ENCODE results near the gene OS9. TPM values are rescaled to one million over a fixed set of nuclear protein-coding genes. Genes with fewer than 3 reads are reported as not detected.

OS9 gene
- total and polyA plus RNA-seq, 4 donors, result 136 to 357 (median 216) TPM

GRCh38 chr12:57750561-57751431 is 56.9 kb downstream of the OS9 start:
- H3K36me3 ChIP-seq (ENCODE audit: control insufficient read depth in 4 of 4, insufficient read depth in 3 of 4, low read depth in 1 of 4, low read length in 3 of 4), result peaks cover 4 to 22% (median 15%) of the 10 kb centered on the region in 4 donors
- no peak for DNase-seq (ENCODE audit: low spot score)
- no peaks in the 10 kb centered on the region for H3K27me3 ChIP-seq (ENCODE audit: control insufficient read depth in 4 of 4, insufficient read depth in 4 of 4, low read length in 3 of 4)
- H3K27ac ChIP-seq (ENCODE audit: low read depth in 1 of 2, low read length in 2 of 2), result peak overlapping the region in 1 of 2 donors; percentile 83
- peaks cover 6 to 28% (median 19%) of the 10 kb centered on the region in 4 donors for H3K4me1 ChIP-seq (ENCODE audit: control insufficient read depth in 4 of 4, insufficient read depth in 4 of 4, low read length in 3 of 4)
- H3K4me3 ChIP-seq (ENCODE audit: low read depth in 1 of 3, low read length in 3 of 3), result peak overlapping the region in 2 of 3 donors; percentile 85
- peak overlapping the region in 1 of 2 donors; percentile 83 for H3K9ac ChIP-seq (ENCODE audit: low read depth in 1 of 2, low read length in 2 of 2)
- H3K9me3 ChIP-seq (ENCODE audit: control insufficient read depth in 4 of 4, low read length in 3 of 4), result no peaks in the 10 kb centered on the region
- 93% methylated on average over 15 of the region's 15 CpGs for WGBS
- no peak for TF ChIP-seq FOXA1 (IDR thresholded peaks at IDR 0.05)

- Histone ChIP-seq H3K9me3 (ENCODE audit: control insufficient read depth in 4 of 4, low read length in 3 of 4) (no peaks in the 10 kb centered on the region), H3K4me3 (ENCODE audit: low read depth in 1 of 3, low read length in 3 of 3) (peak overlapping the region; percentile 85 to 87 (median 85)), H3K27ac (ENCODE audit: low read depth in 1 of 2, low read length in 2 of 2) (peak overlapping the region; percentile 69 to 83), H3K4me1 (ENCODE audit: control insufficient read depth in 4 of 4, insufficient read depth in 4 of 4, low read length in 3 of 4) (peaks cover 6 to 30% (median 23%) of the 10 kb centered on the region in 4 donors), H3K36me3 (ENCODE audit: control insufficient read depth in 4 of 4, insufficient read depth in 3 of 4, low read depth in 1 of 4, low read length in 3 of 4) (peaks cover 4 to 22% (median 15%) of the 10 kb centered on the region in 4 donors), H3K9ac (ENCODE audit: low read depth in 1 of 2, low read length in 2 of 2) (peak overlapping the region in 1 of 2 donors; percentile 83), H3K27me3 (ENCODE audit: control insufficient read depth in 4 of 4, insufficient read depth in 4 of 4, low read length in 3 of 4) (no peaks in the 10 kb centered on the region)
- TF ChIP-seq NR2F2 (IDR thresholded peaks at IDR 0.05) (no peak), RAD21 (IDR thresholded peaks at IDR 0.05) (no peak), REST (IDR thresholded peaks at IDR 0.05) (no peak), SP1 (IDR thresholded peaks at IDR 0.05) (no peak), ATF3 (IDR thresholded peaks at IDR 0.05) (no peak), HNF4G (IDR thresholded peaks at IDR 0.05) (no peak), JUND (IDR thresholded peaks at IDR 0.05) (no peak), MAX (IDR thresholded peaks at IDR 0.05) (no peak), TAF1 (conservative IDR thresholded peaks at IDR 0.05) (no peak), GABPA (IDR thresholded peaks at IDR 0.05 in 1 of 2, conservative IDR thresholded peaks at IDR 0.05 in 1 of 2) (no peak)
- DNase-seq (ENCODE audit: low spot score), result no peak
- 22% methylated on average over 8 of the region's 8 CpGs for WGBS
Observed at GRCh38 chr12:57751432-57751787, 57.5 kb downstream of the OS9 start.
